K562 (cell line): ENCODE results near the gene SYCP3. TPM values are rescaled to one million over a fixed set of nuclear protein-coding genes. Genes with fewer than 3 reads are reported as not detected.

Experiments used
- ATF2 ChIP-seq: sonication (generic); formaldehyde crosslinking; IDR thresholded peaks from 2 replicates; pipeline ENCODE4 v1.8.1; 2022; ENCODE audit warnings: missing genetic modification reagents
- BACH1 ChIP-seq: fragments of 200-800 bp; sonication (Bioruptor generic); IDR thresholded peaks from 2 replicates; pipeline ENCODE4 v1.6.1; 2016; ENCODE audit warnings: missing genetic modification characterization, missing compliant biosample characterization
- BHLHE40 ChIP-seq: IDR thresholded peaks from 2 replicates; pipeline ENCODE4 v1.6.1; 2011; ENCODE audit warnings: low read length, improper control_type of control experiment
- DNMT1 ChIP-seq: fragments of 450-650 bp; IDR thresholded peaks from 2 replicates; pipeline ENCODE4 v1.6.1; 2016; ENCODE audit warnings: antibody characterized with exemption, mild to moderate bottlenecking
- E2F6 ChIP-seq, 2 experiments: IDR thresholded peaks; 2 replicates each; pipeline ENCODE4 v1.6.1; 2011; ENCODE audit warnings: borderline replicate concordance in 1 of 2, control low read depth in 1 of 2, low read depth in 1 of 2, low read length in 1 of 2, mild to moderate bottlenecking in 1 of 2, mixed read lengths in 1 of 2, moderate library complexity in 1 of 2; ENCODE audit not compliant: insufficient read depth in 1 of 2, insufficient read length in 1 of 2, poor library complexity in 1 of 2, severe bottlenecking in 1 of 2; ENCODE audit errors: extremely low read depth in 1 of 2
- ETV1 ChIP-seq: fragments of 450-650 bp; conservative IDR thresholded peaks from 2 replicates; pipeline ENCODE4 v1.6.1; 2016; ENCODE audit warnings: missing genetic modification characterization, control low read depth, low read depth, missing compliant biosample characterization
- FIP1L1 ChIP-seq: fragments of 200-400 bp; formaldehyde crosslinking; IDR thresholded peaks from 2 replicates; pipeline ENCODE4 v1.6.1; 2018; ENCODE audit warnings: mild to moderate bottlenecking, low read depth, low read length; ENCODE audit not compliant: poor library complexity, severe bottlenecking
- HMGXB4 ChIP-seq: sonication (generic); formaldehyde crosslinking; IDR thresholded peaks from 2 replicates; pipeline ENCODE4 v1.8.1; 2023; ENCODE audit warnings: mild to moderate bottlenecking, missing genetic modification reagents
- KLF10 ChIP-seq: fragments of 250-450 bp; sonication (Bioruptor Pico); IDR thresholded peaks from 2 replicates; pipeline ENCODE4 v1.6.1; 2021; ENCODE audit warnings: matching md5 sums
- MYNN ChIP-seq, 2 experiments: sonication (generic); formaldehyde crosslinking in 1 of 2; IDR thresholded peaks; 2 replicates each; pipeline versions ENCODE4 v1.5.0 to v1.6.1; 2016 to 2020; ENCODE audit warnings: antibody characterized with exemption in 1 of 2, missing genetic modification reagents in 1 of 2
- NBN ChIP-seq: fragments of 450-650 bp; IDR thresholded peaks from 2 replicates; pipeline ENCODE4 v1.6.1; 2016; ENCODE audit warnings: low read depth, mild to moderate bottlenecking
- NFRKB ChIP-seq: fragments of 450-650 bp; IDR thresholded peaks from 2 replicates; pipeline ENCODE4 v1.6.1; 2016; ENCODE audit warnings: low read depth
- NFXL1 ChIP-seq: fragments of 450-650 bp; formaldehyde crosslinking; IDR thresholded peaks from 2 replicates; pipeline ENCODE4 v1.4.0; 2021; ENCODE audit warnings: mild to moderate bottlenecking
- PCBP1 ChIP-seq: fragments of 200-400 bp; formaldehyde crosslinking; IDR thresholded peaks from 2 replicates; pipeline ENCODE4 v1.6.1; 2018; ENCODE audit warnings: mild to moderate bottlenecking, low read depth, low read length; ENCODE audit not compliant: poor library complexity, severe bottlenecking
- PPARD ChIP-seq: fragments of 250-450 bp; sonication (Bioruptor Pico); IDR thresholded peaks from 2 replicates; pipeline ENCODE4 v1.8.0; 2022; ENCODE audit warnings: inconsistent platforms, mild to moderate bottlenecking, moderate library complexity
- SUPT5H ChIP-seq: fragments of 450-650 bp; IDR thresholded peaks from 2 replicates; pipeline ENCODE4 v1.6.1; 2016
- TCFL5 ChIP-seq: fragments of 250-450 bp; sonication (Bioruptor Pico); conservative IDR thresholded peaks from 2 replicates; pipeline ENCODE4 v1.6.1; 2021; ENCODE audit warnings: mild to moderate bottlenecking, moderate library complexity, matching md5 sums
- ZBTB12 ChIP-seq: fragments of 250-450 bp; sonication (Bioruptor Pico); IDR thresholded peaks from 2 replicates; pipeline ENCODE4 v1.4.0; 2020
- ZEB2 ChIP-seq: fragments of 450-650 bp; IDR thresholded peaks from 2 replicates; pipeline ENCODE4 v1.6.1; 2016
- ZNF174 ChIP-seq: fragments of 250-450 bp; sonication (Bioruptor Pico); IDR thresholded peaks from 2 replicates; pipeline ENCODE4 v1.4.0; 2020; ENCODE audit warnings: mild to moderate bottlenecking
- ZNF785 ChIP-seq: fragments of 250-450 bp; sonication (Bioruptor Pico); IDR thresholded peaks from 2 replicates; pipeline ENCODE4 v1.4.0; 2020; ENCODE audit warnings: mild to moderate bottlenecking
- polyA plus RNA-seq, 8 experiments: library from polyadenylated mRNA; depleted of rRNA in 4 of 8; stranded (reverse) in 5 of 8; unstranded in 3 of 8; fragments of >200 nt; fragmentation: Nextera tagmentation in 2 of 8; fragmentation: Illumina TruSeq in 1 of 8; extraction: Ambion mirVana in 2 of 8; extraction: Trizol in 1 of 8; gene quantifications; 2 replicates each; pipeline versions ENCODE4 v1.2.1 to v1.2.3, GENCODE V29; 2011 to 2014; ENCODE audit warnings: inconsistent platforms in 1 of 8, missing spikeins in 1 of 8
- total RNA-seq, 7 experiments: library from RNA; depleted of rRNA in 6 of 7; stranded (reverse); fragments of >200 nt in 6 of 7; fragmentation: Illumina TruSeq in 2 of 7; extraction: Trizol in 2 of 7; gene quantifications; 2 replicates each; pipeline versions ENCODE4 v1.2.1 to v1.2.3, GENCODE V29; 2011 to 2021; ENCODE audit warnings: low replicate concordance in 1 of 7

Gene SYCP3
- total and polyA plus RNA-seq, 9 of the 15 experiments (the other 6 are each of a cell fraction or from before 2014, with no cell fraction given) = 0.11 to 0.25 (median 0.22) TPM; not detected in 4

GRCh38 chr12:101697930-101698799 lies 41.1 kb downstream of the SYCP3 start (continued):
- TF ChIP-seq ZBTB12 (CRISPR knock-in tag) = no peak
- TF ChIP-seq ETV1 (tag) = no peak
- peak; percentile 52; the same call in 1 of the 2 replicates for TF ChIP-seq SUPT5H
- TF ChIP-seq DNMT1 = no peak
- no peak for TF ChIP-seq ZNF174
- TF ChIP-seq TCFL5 (CRISPR knock-in tag) = no peak
- no peak for TF ChIP-seq ZNF785 (CRISPR knock-in tag)
- no peak for TF ChIP-seq ZEB2
- no peak for TF ChIP-seq FIP1L1
- TF ChIP-seq NBN = no peak
- no peak for TF ChIP-seq MYNN (IDR thresholded peaks at IDR 0.05)
- no peak for TF ChIP-seq MYNN (CRISPR knock-in tag; IDR thresholded peaks at IDR 0.05)
- no peak; the same call in 1 of the 2 replicates for TF ChIP-seq BACH1 (tag)
- TF ChIP-seq ATF2 (CRISPR knock-in tag) = no peak
- TF ChIP-seq HMGXB4 (CRISPR knock-in tag) = no peak
- no peak for TF ChIP-seq E2F6 (IDR thresholded peaks at IDR 0.05; ENCODE audit: borderline replicate concordance in 1 of 2, extremely low read depth in 1 of 2, insufficient read depth in 1 of 2, insufficient read length in 1 of 2, low read depth in 1 of 2, low read length in 1 of 2, poor library complexity in 1 of 2, severe bottlenecking in 1 of 2)
- no peak for TF ChIP-seq BHLHE40
- TF ChIP-seq KLF10 = no peak
- peak; percentile 54; the same call in 1 of the 2 replicates for TF ChIP-seq NFRKB
- TF ChIP-seq PCBP1 = no peak
- no peak for TF ChIP-seq PPARD (CRISPR knock-in tag)
- TF ChIP-seq NFXL1 (CRISPR knock-in tag) = no peak
